ENCODE results near the gene MYL12A.
A peak's percentile ranks its signal among the peaks of the same experiment; 100 is the strongest.
"Not testable (repeated sequence)": the region's sequence is repeated elsewhere in the genome, so short reads cannot be mapped to it uniquely, and the experiment has no call there.

Gene MYL12A

GRCh38 chr18:3219241-3219630 is 28.4 kb upstream of the MYL12A start:
- H3K9me3 Mint-ChIP-seq = no peaks in the 10 kb centered on the region
- H3K27ac Mint-ChIP-seq = no peak overlapping the region
- peaks cover 1% of the 10 kb centered on the region for H3K4me1 Mint-ChIP-seq
- H3K36me3 Mint-ChIP-seq = peaks cover 2% of the 10 kb centered on the region
- no peak overlapping the region for H3K4me3 Mint-ChIP-seq
- H3K27me3 Mint-ChIP-seq = no peaks in the 10 kb centered on the region

GRCh38 chr18:3219631-3220335 is 27.8 kb upstream of the MYL12A start, which contains the start of gene MYOM1:
Gene MYOM1, minus strand, starts transcription at chr18:3219968. Its CDS starts 4,745 bp downstream, at chr18:3215223.
- H3K9me3 Mint-ChIP-seq = no peaks in the 10 kb centered on the region
- H3K4me3 Mint-ChIP-seq = no peak within 1 kb of the TSS
- peaks cover 2% of the 10 kb centered on the region for H3K36me3 Mint-ChIP-seq
- H3K27me3 Mint-ChIP-seq = no peaks in the 10 kb centered on the region
- no peak within 1 kb of the TSS for H3K27ac Mint-ChIP-seq
- H3K4me1 Mint-ChIP-seq = no peaks in the 10 kb centered on the region

GRCh38 chr18:3220868-3221267 is 26.7 kb upstream of the MYL12A start:
- H3K36me3 Mint-ChIP-seq, H3K27me3 Mint-ChIP-seq, H3K9me3 Mint-ChIP-seq, H3K4me3 Mint-ChIP-seq, H3K4me1 Mint-ChIP-seq, H3K27ac Mint-ChIP-seq: not testable (repeated sequence)

- no peaks in the 10 kb centered on the region for H3K4me1 Mint-ChIP-seq
- H3K27ac Mint-ChIP-seq = no peak overlapping the region
- no peaks in the 10 kb centered on the region for H3K9me3 Mint-ChIP-seq
- H3K27me3 Mint-ChIP-seq = no peaks in the 10 kb centered on the region
- no peak overlapping the region for H3K4me3 Mint-ChIP-seq
- H3K36me3 Mint-ChIP-seq = peaks cover 2% of the 10 kb centered on the region
Measured at GRCh38 chr18:3221496-3221895, 26.1 kb upstream of the MYL12A start.

GRCh38 chr18:3223356-3223755 is 24.2 kb upstream of the MYL12A start:
- no peaks in the 10 kb centered on the region for H3K27me3 Mint-ChIP-seq
- no peaks in the 10 kb centered on the region for H3K9me3 Mint-ChIP-seq
- no peaks in the 10 kb centered on the region for H3K4me1 Mint-ChIP-seq
- H3K27ac Mint-ChIP-seq = no peak overlapping the region
- no peaks in the 10 kb centered on the region for H3K36me3 Mint-ChIP-seq
- H3K4me3 Mint-ChIP-seq = no peak overlapping the region

- Mint-ChIP-seq H3K36me3 (no peaks in the 10 kb centered on the region), H3K27me3 (no peaks in the 10 kb centered on the region), H3K4me1 (no peaks in the 10 kb centered on the region), H3K9me3 (no peaks in the 10 kb centered on the region), H3K4me3 (no peak overlapping the region), H3K27ac (no peak overlapping the region)
Measured at GRCh38 chr18:3224223-3224622, 23.4 kb upstream of the MYL12A start.

- H3K4me1 Mint-ChIP-seq = no peaks in the 10 kb centered on the region
- H3K36me3 Mint-ChIP-seq = no peaks in the 10 kb centered on the region
- H3K27me3 Mint-ChIP-seq = no peaks in the 10 kb centered on the region
- no peak overlapping the region for H3K27ac Mint-ChIP-seq
- H3K4me3 Mint-ChIP-seq = no peak overlapping the region
- H3K9me3 Mint-ChIP-seq = no peaks in the 10 kb centered on the region
Measured at GRCh38 chr18:3225588-3225987, 22.0 kb upstream of the MYL12A start.

GRCh38 chr18:3226048-3226447 is 21.6 kb upstream of the MYL12A start:
- Mint-ChIP-seq H3K4me3 (no peak overlapping the region), H3K27ac (no peak overlapping the region), H3K27me3 (no peaks in the 10 kb centered on the region), H3K9me3 (no peaks in the 10 kb centered on the region), H3K4me1 (no peaks in the 10 kb centered on the region), H3K36me3 (no peaks in the 10 kb centered on the region)

GRCh38 chr18:3230401-3231334 is 16.9 kb upstream of the MYL12A start:
- no peaks in the 10 kb centered on the region for H3K4me1 Mint-ChIP-seq
- no peak overlapping the region for H3K27ac Mint-ChIP-seq
- H3K36me3 Mint-ChIP-seq = no peaks in the 10 kb centered on the region
- no peaks in the 10 kb centered on the region for H3K9me3 Mint-ChIP-seq
- no peak overlapping the region for H3K4me3 Mint-ChIP-seq
- no peaks in the 10 kb centered on the region for H3K27me3 Mint-ChIP-seq

GRCh38 chr18:3233004-3233403 is 14.6 kb upstream of the MYL12A start:
- Mint-ChIP-seq H3K27ac (no peak overlapping the region), H3K4me3 (no peak overlapping the region), H3K27me3 (no peaks in the 10 kb centered on the region), H3K4me1 (no peaks in the 10 kb centered on the region), H3K36me3 (no peaks in the 10 kb centered on the region), H3K9me3 (no peaks in the 10 kb centered on the region)

- Mint-ChIP-seq H3K4me1 (peaks cover under 1% of the 10 kb centered on the region), H3K27me3 (no peaks in the 10 kb centered on the region), H3K9me3 (no peaks in the 10 kb centered on the region), H3K36me3 (no peaks in the 10 kb centered on the region), H3K27ac (no peak overlapping the region), H3K4me3 (no peak overlapping the region)
Measured at GRCh38 chr18:3233433-3234168, 14.0 kb upstream of the MYL12A start.

- H3K36me3 Mint-ChIP-seq = no peaks in the 10 kb centered on the region
- H3K4me1 Mint-ChIP-seq = peaks cover 6% of the 10 kb centered on the region
- no peaks in the 10 kb centered on the region for H3K9me3 Mint-ChIP-seq
- H3K27ac Mint-ChIP-seq = no peak overlapping the region
- H3K4me3 Mint-ChIP-seq = no peak overlapping the region
- no peaks in the 10 kb centered on the region for H3K27me3 Mint-ChIP-seq
Measured at GRCh38 chr18:3234457-3234856, 13.1 kb upstream of the MYL12A start.

- Mint-ChIP-seq H3K27me3 (no peaks in the 10 kb centered on the region), H3K4me3 (no peak overlapping the region), H3K9me3 (peaks cover 4% of the 10 kb centered on the region), H3K27ac (no peak overlapping the region), H3K36me3 (peaks cover 5% of the 10 kb centered on the region), H3K4me1 (peaks cover 6% of the 10 kb centered on the region)
Measured at GRCh38 chr18:3235846-3236245, 11.8 kb upstream of the MYL12A start.

- H3K9me3 Mint-ChIP-seq = peaks cover 4% of the 10 kb centered on the region
- H3K27ac Mint-ChIP-seq = no peak overlapping the region
- H3K4me1 Mint-ChIP-seq = peaks cover 6% of the 10 kb centered on the region
- no peaks in the 10 kb centered on the region for H3K27me3 Mint-ChIP-seq
- H3K4me3 Mint-ChIP-seq = no peak overlapping the region
- peaks cover 7% of the 10 kb centered on the region for H3K36me3 Mint-ChIP-seq
Measured at GRCh38 chr18:3236470-3236869, 11.1 kb upstream of the MYL12A start.

GRCh38 chr18:3238742-3239141 is 8.9 kb upstream of the MYL12A start:
- Mint-ChIP-seq H3K9me3 (peaks cover 4% of the 10 kb centered on the region), H3K27ac (no peak overlapping the region), H3K36me3 (peaks cover 15% of the 10 kb centered on the region), H3K4me1 (peaks cover 6% of the 10 kb centered on the region), H3K4me3 (no peak overlapping the region), H3K27me3 (no peaks in the 10 kb centered on the region)

GRCh38 chr18:3245185-3245564 is 2.4 kb upstream of the MYL12A start:
- Mint-ChIP-seq H3K27ac (no peak overlapping the region), H3K9me3 (peaks cover 4% of the 10 kb centered on the region), H3K36me3 (peaks cover 19% of the 10 kb centered on the region)

More at GRCh38 chr18:3245185-3245564, 2.4 kb upstream of the MYL12A start:
- Mint-ChIP-seq H3K4me3 (peak overlapping the region; percentile 98), H3K4me1 (peaks cover 32% of the 10 kb centered on the region), H3K27me3 (no peaks in the 10 kb centered on the region)
